ENCODE results near the gene TDP1.

GRCh38 chr14:89910691-89911009 is 45.1 kb upstream of the TDP1 start:
- TF ChIP-seq EZH2 (IDR thresholded peaks at IDR 0.05; ENCODE audit: insufficient read depth, poor library complexity, severe bottlenecking) (no peak), EZH2phosphoT487 (IDR thresholded peaks at IDR 0.05; ENCODE audit: insufficient read depth, low read depth) (no peak)
